ENCODE measurements around the gene CSE1L.

GRCh38 chr20:49118307-49118706 lies 72.2 kb downstream of the CSE1L start:
- TF ChIP-seq ZEB2 (tag by site-specific recombination; IDR thresholded peaks at IDR 0.05) (no peak), YY1 (tag by site-specific recombination; IDR thresholded peaks at IDR 0.05) (no peak)
- TF ChIP-seq, protein P1, sequence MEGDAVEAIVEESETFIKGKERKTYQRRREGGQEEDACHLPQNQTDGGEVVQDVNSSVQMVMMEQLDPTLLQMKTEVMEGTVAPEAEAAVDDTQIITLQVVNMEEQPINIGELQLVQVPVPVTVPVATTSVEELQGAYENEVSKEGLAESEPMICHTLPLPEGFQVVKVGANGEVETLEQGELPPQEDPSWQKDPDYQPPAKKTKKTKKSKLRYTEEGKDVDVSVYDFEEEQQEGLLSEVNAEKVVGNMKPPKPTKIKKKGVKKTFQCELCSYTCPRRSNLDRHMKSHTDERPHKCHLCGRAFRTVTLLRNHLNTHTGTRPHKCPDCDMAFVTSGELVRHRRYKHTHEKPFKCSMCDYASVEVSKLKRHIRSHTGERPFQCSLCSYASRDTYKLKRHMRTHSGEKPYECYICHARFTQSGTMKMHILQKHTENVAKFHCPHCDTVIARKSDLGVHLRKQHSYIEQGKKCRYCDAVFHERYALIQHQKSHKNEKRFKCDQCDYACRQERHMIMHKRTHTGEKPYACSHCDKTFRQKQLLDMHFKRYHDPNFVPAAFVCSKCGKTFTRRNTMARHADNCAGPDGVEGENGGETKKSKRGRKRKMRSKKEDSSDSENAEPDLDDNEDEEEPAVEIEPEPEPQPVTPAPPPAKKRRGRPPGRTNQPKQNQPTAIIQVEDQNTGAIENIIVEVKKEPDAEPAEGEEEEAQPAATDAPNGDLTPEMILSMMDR (tag by site-specific recombination; IDR thresholded peaks at IDR 0.05) = no peak
- TF ChIP-seq, protein P2, sequence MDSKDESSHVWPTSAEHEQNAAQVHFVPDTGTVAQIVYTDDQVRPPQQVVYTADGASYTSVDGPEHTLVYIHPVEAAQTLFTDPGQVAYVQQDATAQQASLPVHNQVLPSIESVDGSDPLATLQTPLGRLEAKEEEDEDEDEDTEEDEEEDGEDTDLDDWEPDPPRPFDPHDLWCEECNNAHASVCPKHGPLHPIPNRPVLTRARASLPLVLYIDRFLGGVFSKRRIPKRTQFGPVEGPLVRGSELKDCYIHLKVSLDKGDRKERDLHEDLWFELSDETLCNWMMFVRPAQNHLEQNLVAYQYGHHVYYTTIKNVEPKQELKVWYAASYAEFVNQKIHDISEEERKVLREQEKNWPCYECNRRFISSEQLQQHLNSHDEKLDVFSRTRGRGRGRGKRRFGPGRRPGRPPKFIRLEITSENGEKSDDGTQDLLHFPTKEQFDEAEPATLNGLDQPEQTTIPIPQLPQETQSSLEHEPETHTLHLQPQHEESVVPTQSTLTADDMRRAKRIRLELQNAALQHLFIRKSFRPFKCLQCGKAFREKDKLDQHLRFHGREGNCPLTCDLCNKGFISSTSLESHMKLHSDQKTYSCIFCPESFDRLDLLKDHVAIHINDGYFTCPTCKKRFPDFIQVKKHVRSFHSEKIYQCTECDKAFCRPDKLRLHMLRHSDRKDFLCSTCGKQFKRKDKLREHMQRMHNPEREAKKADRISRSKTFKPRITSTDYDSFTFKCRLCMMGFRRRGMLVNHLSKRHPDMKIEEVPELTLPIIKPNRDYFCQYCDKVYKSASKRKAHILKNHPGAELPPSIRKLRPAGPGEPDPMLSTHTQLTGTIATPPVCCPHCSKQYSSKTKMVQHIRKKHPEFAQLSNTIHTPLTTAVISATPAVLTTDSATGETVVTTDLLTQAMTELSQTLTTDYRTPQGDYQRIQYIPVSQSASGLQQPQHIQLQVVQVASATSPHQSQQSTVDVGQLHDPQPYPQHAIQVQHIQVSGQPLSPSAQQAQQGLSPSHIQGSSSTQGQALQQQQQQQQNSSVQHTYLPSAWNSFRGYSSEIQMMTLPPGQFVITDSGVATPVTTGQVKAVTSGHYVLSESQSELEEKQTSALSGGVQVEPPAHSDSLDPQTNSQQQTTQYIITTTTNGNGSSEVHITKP (tag by site-specific recombination; IDR thresholded peaks at IDR 0.05) = no peak

All from HEK293 (cell line).